HG02798 (cell line): ENCODE measurements around the gene ERAL1.
"Not testable (repeated sequence)": the region's sequence is repeated elsewhere in the genome, so short reads cannot be mapped to it uniquely, and the experiment has no call there.

Source experiments
- ATAC-seq: cut with Tn5 transposase; IDR thresholded peaks from one replicate; pipeline ENCODE4 v1.9.1; 2021; ENCODE audit warnings: mild to moderate bottlenecking; ENCODE audit not compliant: unreplicated experiment, poor library complexity

The ERAL1 gene

DNA sequence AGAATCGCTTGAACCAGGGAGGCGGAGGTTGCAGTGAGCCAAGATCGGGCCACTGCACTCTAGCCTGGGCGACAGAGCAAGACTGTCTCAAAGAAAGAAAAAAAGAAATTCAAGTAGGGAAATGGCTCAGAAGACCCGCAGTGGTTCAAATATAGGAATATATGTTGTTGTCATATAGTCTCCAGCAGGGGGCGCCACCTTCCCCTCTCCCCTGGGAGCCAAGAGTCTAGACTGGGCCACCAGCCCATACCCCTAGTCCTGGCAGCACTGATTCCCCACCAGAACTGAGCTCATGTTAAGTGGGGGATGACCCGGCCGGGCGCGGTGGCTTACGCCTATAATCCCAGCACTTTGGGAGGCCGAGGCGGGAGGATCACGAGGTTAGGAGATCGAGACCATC lies 6.1 kb upstream of the ERAL1 start:
- not testable (repeated sequence) for ATAC-seq

DNA sequence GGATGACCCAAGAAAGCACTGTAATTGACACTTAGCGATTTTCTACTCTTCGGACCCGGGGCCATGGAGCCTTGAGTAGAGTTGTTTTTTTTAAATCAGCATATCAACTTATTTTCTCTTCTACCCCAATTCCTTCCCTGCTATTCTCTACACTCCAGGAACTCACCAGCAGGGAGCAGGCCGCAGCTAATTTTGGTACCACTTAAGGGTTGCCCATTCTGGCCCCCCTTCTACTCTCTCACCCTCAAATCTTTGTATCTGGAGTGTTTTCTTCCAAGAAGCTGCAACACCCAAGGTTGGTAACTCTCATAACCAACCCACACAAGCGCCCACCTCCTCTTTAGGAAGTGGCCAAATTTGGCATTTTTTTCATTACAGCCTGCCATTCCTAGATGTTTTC lies 5.5 kb upstream of the ERAL1 start:
- no peak for ATAC-seq

DNA sequence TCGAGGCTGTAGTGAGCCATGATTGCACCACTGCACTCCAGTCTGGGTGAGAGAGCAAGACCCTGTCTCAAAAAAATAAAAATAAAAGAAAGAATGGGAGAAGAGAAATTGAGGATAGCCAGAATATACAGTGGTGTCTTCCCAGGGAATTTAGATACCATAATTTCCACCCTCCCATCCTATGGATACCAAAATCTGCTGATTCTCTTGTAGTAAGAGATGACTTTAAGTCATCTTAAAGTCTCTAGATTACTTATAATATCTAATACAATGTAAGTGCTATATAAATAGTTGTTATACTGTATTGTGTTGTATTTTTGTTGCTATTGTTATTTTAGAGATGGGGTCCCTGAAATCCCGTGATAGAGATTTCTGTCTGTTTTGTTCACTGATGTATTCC lies 1.5 kb upstream of the ERAL1 start:
- ATAC-seq = no peak

DNA sequence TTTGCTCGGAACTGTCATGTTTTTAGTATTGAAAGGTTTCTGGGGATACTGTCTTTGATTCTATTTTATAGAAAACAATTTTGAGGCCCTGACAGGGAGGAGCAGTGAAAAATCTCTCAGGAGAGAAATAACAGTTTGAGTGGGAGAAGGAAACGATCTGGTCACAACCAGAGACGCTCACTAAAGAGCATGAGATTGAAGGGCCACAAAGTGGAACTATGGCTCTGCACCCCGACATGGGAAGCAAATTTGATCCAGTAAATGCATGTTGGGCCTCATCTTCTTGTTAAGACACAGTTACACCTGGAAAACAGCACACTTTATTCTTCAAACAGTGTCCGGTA lies 492 bp downstream of the ERAL1 start:
- ATAC-seq = no peak

DNA sequence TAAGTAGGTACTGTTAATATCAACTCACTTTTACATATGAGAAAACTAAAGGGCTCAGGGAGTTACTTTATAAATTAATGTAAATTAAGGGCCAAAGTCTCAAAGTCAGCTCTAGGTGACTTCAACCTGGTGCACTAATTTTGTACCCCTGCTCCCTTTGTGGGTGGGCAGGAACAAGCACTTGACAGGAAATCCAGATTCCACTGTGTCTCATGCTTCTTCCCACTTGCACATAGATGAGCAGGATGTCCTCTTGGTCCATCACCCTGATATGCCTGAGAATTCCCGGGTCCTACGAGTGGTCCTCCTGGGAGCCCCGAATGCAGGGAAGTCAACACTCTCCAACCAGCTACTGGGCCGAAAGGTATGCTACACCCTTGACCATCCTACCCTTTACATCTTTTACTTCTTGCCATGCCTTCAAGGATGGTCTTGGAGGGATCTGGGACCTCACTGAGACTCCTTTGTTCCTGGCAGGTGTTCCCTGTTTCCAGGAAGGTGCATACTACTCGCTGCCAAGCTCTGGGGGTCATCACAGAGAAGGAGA lies 1.3 kb downstream of the ERAL1 start:
- ATAC-seq = no peak

DNA sequence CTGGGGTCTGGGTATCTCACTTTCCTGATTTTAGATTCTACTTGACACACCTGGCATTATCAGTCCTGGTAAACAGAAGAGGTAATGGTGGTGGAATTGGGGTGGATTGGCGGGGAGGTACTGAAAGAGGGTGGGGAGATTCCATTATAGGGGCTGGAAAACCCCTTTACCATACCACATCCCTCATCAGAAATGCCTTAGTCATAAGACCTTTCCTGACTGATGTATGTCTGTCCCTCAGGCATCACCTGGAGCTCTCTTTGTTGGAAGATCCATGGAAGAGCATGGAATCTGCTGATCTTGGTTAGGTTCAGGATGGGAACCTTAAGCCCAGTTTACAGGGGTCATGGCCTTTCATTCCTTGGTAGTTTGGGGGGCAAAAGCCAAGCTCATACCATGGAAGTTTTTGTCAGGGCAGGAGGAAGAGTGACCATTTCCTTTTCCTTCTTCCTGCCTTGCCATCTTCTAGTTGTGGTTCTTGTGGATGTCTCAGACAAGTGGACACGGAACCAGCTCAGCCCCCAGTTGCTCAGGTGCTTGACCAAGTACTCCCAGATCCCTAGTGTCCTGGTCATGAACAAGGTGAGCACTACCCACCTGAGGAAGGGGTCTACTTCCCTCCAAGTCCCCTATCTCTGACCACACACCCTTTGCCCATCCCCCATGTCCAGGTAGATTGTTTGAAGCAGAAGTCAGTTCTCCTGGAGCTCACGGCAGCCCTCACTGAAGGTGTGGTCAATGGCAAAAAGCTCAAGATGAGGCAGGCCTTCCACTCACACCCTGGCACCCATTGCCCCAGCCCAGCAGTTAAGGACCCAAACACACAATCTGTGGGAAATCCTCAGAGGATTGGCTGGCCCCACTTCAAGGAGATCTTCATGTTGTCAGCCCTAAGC lies 3.3 kb downstream of the ERAL1 start:
- no peak for ATAC-seq

DNA sequence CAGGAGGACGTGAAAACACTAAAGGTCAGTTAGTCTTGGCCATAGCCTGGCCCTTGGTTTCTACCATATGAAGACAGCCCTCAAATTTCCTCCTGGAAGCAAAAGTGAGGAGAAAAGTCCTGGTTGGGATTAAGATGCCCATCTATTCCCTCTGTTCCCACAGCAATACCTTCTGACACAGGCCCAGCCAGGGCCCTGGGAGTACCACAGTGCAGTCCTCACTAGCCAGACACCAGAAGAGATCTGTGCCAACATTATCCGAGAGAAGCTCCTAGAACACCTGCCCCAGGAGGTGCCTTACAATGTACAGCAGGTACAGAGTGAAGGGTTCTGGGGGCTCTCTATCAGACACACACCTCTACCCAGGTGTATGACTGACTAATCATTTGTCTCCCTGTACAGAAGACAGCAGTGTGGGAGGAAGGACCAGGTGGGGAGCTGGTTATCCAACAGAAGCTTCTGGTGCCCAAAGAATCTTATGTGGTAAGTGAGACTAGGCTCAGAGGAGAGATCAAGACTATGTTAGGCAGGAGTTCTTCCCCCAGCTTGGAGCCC lies 4.1 kb downstream of the ERAL1 start:
- no peak for ATAC-seq

DNA sequence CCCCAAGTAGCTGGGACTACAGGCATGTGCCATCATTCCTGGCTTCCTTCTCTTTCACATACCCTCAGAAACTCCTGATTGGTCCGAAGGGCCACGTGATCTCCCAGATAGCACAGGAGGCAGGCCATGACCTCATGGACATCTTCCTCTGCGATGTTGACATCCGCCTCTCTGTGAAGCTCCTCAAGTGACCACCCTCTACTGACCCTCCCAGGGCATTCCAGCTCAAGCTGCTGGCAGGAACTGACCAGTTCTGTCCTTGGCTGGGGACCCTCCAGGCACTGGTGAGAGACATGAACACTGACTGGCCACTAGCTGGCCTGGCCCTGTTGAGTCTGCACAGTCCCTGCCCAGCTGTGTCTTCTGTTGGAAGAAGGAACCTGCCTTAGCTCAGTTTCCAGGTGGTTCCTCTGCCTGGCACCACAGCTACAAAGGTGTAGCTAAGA lies 5.6 kb downstream of the ERAL1 start:
- ATAC-seq = no peak

DNA sequence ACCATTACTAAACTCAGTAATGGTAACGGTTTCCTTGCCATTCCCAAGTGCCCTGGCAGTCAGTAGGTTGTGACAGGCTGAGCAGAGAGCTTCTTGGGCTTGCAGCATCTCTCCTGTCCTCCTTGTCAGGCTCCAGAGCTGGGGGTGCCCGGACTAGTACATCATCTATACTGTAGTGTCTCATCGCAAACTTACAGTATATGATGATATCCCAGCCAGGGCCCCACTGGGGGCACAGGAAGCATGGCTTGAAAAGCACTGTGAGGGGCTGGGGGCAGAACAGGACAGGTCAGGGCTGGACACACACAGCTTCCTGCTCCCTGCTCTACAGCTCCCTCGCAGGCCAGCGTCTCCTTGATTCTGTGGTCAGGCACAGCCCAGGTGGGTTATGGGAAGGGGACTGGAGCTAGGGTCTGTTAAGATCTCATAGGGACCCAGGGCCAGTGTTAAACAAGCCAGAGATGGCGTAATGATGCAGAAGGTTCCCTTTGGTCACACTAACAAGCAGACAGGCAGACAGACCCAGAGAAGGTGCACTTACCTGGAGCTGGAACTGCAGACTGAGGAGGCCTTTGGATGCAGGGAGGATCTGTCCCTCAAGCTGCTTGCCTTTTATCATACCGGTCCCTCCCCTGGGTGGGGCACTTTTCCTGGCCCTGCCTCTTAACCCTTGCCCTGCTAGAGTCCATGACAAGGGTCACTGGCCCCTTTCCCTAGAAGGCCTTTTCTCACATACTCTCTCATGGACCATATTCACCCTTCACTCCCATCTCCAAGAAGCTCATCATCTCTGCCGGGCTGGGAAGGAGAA lies 6.8 kb downstream of the ERAL1 start:
- no peak for ATAC-seq

DNA sequence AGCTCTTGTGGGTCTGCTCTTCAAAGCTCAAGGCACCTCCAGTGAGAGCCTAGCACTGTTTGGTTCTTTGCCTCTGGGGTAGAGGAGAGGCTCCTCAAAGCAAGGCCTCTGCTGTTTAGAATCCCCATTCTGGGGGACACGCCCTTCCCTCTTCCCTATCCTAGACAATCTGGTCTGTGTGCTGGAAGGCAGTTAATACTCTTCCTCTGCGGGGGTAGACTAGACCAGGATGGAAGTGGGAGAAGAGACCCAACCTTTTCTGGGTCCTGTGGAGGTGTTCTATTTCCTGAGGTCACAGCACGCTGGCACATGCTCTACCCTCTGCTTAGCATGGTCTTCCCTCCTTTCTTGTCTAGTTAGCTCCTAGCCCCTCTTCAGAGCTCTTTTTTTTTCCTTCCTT lies 7.7 kb downstream of the ERAL1 start:
- no peak for ATAC-seq

DNA sequence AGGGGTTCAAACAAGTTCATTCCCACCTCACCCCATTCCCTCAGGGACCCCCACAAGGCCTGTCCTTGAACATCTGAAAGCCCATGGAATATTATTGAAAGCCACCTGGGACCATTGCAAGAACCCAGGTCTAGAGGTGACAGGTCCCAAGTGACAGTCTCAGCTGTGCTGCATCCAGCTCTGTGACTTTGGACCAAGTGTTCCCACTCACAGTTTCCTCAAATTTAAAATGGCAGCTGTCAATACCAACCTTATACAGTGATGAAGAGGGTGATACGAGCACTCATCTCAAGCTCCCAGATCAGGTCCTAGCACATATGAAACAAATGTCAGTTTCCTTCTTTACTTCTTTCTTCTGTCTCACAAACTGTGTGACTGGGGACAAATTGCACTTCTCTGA lies 9.1 kb downstream of the ERAL1 start:
- ATAC-seq = no peak

DNA sequence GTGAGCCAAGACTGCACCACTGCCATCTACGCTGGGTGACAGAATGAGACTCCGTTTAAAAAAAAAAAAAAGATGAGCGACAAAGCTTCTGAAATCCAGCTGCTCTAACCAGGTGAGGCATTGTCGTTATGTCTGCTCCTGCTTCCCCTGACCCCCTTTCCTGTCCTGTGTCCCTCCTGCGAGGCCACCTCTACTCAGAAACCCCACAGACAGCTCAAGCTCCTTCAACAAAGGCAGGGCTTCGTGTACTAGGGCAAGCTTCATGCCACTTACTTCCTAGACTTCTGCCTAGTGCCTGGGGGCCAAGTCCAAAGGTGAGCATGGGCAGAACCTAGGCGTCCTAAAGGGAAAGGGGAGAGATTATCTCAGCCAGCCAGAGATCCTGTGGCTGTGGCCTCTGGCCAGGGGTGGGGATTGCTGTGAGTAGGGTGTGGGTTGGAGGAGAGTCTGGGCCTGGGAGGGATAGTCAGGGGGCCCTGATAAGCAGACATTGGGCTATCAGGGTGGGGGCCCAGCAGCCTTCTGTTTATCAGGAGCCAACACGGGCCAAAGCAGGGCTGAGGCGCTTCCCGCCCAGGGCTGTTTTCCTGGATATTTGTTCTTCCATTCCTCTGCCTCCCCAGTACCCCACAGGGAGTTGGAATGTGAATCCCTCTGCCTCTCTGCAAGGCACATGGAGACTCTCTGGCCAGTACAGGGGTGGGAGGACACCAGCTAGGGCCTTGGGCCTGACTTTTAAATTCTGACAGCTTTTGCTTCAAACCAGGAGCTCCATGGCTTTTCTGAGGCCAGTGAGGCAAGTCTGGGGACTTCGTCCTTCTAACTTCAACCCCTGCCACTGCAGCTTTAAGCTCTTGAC lies 10.4 kb downstream of the ERAL1 start:
- no peak for ATAC-seq

DNA sequence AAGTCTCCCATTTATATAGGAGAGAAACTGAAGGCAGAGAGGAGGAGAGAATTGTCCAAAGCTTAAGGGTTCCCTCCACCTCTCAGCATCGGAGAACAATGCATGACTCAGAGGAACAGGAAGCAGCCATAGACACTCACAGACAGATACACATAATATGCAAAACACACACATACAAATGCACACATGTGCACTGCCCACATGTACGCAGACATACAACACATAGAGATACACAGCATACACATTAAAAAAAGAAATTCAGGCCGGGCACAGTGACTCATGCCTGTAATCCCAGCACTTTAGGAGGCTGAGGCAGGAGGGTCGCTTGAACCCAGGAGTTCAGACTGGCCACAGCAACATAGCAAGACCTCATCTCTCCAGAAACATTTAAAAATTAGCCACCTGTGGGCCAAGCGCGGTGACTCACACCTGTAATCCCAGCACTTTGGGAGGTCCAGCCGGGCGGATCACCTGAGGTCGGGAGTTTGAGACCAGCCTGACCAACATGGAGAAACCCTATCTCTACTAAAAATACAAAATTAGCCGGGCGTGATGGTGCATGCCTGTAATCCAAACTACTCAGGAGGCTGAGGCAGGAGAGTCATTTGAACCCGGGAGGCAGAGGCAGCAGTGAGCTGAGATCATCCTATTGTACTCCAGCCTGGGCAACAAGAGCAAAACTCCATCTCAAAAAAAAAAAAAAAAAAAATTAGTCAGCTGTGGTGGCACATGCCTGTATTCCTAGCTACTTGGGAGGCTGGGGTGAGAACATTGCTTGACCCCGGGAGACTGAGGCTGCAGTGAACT lies 11.3 kb downstream of the ERAL1 start:
- no peak for ATAC-seq

DNA sequence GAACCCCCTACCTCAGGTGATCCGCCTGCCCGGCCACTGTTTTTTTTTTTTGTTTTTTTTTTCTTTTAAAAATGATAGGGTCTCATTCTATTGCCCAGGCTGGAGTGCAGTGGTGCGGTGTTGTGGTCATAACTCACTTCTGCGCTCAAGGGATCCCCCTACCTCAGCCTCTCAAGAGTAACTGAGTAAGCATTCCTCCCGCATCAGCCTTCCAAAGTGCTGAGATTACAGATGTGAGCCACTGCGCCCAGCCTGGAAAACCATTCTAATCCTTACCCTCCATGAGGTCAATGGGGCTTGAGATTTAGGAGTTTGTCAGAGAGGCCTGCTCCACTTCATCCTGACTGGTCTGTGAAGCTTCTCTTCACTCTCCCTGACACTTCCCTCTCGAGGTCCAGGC lies 12.5 kb downstream of the ERAL1 start:
- ATAC-seq = no peak

DNA sequence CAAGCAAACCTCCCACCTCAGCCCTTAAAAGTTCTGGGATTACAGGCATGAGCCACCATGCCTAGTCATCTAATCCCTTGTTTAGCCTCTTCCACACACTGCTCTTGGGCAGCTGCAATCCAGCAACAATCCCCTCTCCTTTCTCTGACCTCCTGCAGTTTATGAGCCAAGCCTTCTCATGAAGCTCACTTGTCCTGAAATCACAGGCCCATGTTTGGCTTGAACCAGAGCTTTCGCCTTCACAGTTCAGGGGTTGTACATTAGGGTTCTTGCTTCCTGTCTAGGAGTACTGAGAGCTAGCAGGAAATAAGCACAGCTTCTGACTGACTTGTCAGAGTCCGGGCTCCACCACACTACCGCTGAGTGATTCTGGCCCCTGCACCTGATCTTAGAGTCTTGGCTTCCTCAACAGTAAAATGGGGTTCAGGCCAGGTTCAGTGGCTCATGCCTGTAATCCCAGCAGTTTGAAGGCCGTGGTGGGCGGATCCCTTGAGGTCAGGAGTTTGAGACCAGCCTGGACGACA lies 16.3 kb downstream of the ERAL1 start:
- ATAC-seq = peak; percentile 81

DNA sequence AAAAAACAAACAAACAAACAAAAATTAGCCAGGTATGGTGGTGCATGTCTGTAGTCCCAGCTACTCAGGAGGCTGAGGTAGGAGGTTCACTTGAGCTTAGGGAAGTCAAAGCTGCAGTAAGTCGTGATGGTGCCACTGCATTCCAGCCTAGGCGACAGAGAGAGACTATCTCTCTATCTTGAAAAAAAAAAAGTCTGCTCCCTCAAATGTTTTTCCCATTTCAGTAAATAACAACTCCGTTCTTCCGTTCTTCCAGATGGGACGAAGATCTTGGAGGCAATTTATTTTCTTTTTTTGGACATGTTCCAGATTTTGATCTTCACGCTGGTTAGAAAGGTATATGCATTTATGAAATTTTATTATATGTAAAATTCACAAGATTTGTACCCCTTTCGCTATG lies 19.0 kb downstream of the ERAL1 start:
- no peak for ATAC-seq

DNA sequence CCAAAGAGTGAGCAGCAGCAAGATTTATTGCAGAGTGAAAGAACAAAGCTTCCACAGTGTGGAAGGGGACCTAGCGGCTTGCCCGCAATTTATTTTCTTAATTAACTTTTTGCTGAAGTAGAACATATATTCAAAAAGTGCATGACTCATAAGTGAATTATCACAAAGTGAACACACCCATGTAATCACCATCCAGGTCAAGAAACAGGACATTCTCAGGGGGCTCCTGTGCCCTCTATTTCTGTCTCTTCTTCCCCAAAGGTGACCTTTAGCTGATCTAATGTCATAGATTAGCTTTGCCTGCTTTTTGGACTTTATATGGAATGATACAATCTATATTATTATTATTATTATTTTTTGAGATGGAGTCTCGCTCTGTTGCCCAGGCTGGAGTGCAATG lies 19.9 kb downstream of the ERAL1 start:
- ATAC-seq = no peak

DNA sequence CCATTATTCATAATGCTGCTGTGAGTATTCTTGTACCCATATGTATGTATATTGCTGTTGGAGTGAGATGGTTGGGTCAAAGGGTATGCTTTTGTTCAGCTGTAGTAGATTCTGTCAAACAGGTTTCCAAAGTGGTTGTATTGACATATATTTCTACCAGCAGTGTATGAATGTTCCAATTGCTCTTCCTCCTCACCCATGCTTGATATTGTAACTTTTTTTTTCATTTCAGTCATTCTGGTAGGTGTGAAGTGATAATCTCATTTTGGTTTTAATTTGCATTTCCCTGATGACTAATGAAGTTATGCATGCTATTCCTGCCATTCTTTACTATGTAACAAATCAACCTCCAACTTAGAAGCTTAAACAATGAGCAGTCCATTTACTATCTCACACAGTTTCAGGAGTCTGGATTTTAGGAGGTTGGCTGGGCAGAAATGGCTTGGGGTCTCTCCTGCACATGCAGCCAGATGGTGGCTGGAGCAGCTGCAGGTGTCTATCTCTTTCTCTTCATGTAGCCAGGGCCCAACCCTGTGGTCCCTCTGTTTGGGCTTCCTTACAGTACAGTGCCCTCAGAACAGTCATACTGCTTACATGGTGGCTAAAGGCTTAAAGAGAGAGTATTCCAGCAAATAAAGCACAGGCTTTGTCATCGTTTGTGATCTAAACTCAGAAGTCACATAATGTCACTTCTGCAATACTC lies 21.2 kb downstream of the ERAL1 start:
- no peak for ATAC-seq
